Neural progenitor cell (in vitro differentiated cells): ENCODE results near the gene MITF.

Source experiments
- CTCF ChIP-seq: fragments of 200-600 bp; sonication (generic); IDR thresholded peaks from 2 replicates; pipeline ENCODE4 v1.5.1; 2017; ENCODE audit warnings: antibody characterized with exemption, mild to moderate bottlenecking
- EZH2 ChIP-seq: fragments of 200-600 bp; sonication (generic); IDR thresholded peaks from 2 replicates; pipeline ENCODE4 v1.6.1; 2017; ENCODE audit warnings: antibody characterized with exemption, mild to moderate bottlenecking, moderate library complexity
- EZH2phosphoT487 ChIP-seq: fragments of 200-600 bp; sonication (generic); IDR thresholded peaks from 2 replicates; pipeline ENCODE4 v1.6.1; 2017; ENCODE audit warnings: antibody characterized with exemption

- no peak for TF ChIP-seq EZH2
- TF ChIP-seq CTCF = no peak
- TF ChIP-seq EZH2phosphoT487 = no peak
These were observed 1.9 kb downstream of the MITF start for GRCh38 chr3:69741032-69741767.
